ENCODE results near the gene CACNA2D3. TPM values are rescaled to one million over a fixed set of nuclear protein-coding genes. Genes with fewer than 3 reads are reported as not detected.

CACNA2D3 gene
- total RNA-seq, 1 donor from 2014 or later, result 0.70 TPM

DNA sequence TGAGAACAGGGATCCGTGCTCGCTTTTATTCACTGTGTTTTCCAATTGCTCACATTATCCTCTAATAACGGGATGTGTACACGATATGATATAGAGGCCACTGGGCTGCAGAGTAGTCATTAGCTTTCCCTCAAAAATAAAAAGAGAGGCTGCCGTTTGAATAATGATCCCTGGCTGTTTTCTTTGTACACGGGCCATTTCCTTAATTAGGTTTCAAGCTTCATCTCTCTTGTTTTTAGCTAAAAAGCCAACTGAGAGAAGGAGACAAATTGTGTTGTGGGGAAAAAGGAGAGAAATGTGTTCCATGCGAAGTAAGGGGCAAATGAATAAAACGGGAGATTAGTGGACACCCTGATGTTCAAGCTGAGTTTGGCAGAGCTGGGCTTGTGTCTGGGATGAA, 174.2 kb downstream of the CACNA2D3 start:
- no peak for DNase-seq (ENCODE audit: low read depth)
- H3K36me3 ChIP-seq (ENCODE audit: insufficient read depth, low read length), result no peaks in the 10 kb centered on the region
- H3K4me1 Mint-ChIP-seq (ENCODE audit: low read depth, unreplicated experiment), result no peaks in the 10 kb centered on the region
- H3K27me3 ChIP-seq (ENCODE audit: insufficient read depth, low read length), result peaks cover 2% of the 10 kb centered on the region
- H4K20me1 ChIP-seq (ENCODE audit: insufficient read depth, low read length), result no peaks in the 10 kb centered on the region
- H3K9ac ChIP-seq (ENCODE audit: low read length), result no peak overlapping the region
- H3K4me3 Mint-ChIP-seq (ENCODE audit: unreplicated experiment), result no peak overlapping the region
- no peaks in the 10 kb centered on the region for H3K9me3 ChIP-seq (ENCODE audit: insufficient read depth, low read depth, low read length)
- H3K27ac ChIP-seq (ENCODE audit: low read depth, low read length), result no peak overlapping the region
- H3K4me1 ChIP-seq (ENCODE audit: insufficient read depth, low read length), result no peaks in the 10 kb centered on the region
- H2AFZ ChIP-seq (ENCODE audit: low read depth, low read length), result no peak overlapping the region
- no peak overlapping the region for H3K4me3 ChIP-seq (ENCODE audit: insufficient read depth, low read depth, low read length)
- no peak for TF ChIP-seq EZH2 (IDR thresholded peaks at IDR 0.05; ENCODE audit: insufficient read depth, low read length)
- TF ChIP-seq, protein P1, sequence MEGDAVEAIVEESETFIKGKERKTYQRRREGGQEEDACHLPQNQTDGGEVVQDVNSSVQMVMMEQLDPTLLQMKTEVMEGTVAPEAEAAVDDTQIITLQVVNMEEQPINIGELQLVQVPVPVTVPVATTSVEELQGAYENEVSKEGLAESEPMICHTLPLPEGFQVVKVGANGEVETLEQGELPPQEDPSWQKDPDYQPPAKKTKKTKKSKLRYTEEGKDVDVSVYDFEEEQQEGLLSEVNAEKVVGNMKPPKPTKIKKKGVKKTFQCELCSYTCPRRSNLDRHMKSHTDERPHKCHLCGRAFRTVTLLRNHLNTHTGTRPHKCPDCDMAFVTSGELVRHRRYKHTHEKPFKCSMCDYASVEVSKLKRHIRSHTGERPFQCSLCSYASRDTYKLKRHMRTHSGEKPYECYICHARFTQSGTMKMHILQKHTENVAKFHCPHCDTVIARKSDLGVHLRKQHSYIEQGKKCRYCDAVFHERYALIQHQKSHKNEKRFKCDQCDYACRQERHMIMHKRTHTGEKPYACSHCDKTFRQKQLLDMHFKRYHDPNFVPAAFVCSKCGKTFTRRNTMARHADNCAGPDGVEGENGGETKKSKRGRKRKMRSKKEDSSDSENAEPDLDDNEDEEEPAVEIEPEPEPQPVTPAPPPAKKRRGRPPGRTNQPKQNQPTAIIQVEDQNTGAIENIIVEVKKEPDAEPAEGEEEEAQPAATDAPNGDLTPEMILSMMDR (IDR thresholded peaks at IDR 0.05; ENCODE audit: insufficient read depth, low read depth, low read length), result no peak
- H3K27ac Mint-ChIP-seq (ENCODE audit: unreplicated experiment), result no peak overlapping the region
- H3K36me3 Mint-ChIP-seq (ENCODE audit: low read depth, unreplicated experiment), result no peaks in the 10 kb centered on the region
- no peak overlapping the region for H3K4me2 ChIP-seq (ENCODE audit: low read length)
- H3K9me3 Mint-ChIP-seq (ENCODE audit: unreplicated experiment), result no peaks in the 10 kb centered on the region
- peaks cover 10% of the 10 kb centered on the region for H3K27me3 Mint-ChIP-seq (ENCODE audit: low read depth, unreplicated experiment)
- H3K79me2 ChIP-seq (ENCODE audit: insufficient read depth, low read length), result no peaks in the 10 kb centered on the region
- FAIRE-seq, result no peak

DNA sequence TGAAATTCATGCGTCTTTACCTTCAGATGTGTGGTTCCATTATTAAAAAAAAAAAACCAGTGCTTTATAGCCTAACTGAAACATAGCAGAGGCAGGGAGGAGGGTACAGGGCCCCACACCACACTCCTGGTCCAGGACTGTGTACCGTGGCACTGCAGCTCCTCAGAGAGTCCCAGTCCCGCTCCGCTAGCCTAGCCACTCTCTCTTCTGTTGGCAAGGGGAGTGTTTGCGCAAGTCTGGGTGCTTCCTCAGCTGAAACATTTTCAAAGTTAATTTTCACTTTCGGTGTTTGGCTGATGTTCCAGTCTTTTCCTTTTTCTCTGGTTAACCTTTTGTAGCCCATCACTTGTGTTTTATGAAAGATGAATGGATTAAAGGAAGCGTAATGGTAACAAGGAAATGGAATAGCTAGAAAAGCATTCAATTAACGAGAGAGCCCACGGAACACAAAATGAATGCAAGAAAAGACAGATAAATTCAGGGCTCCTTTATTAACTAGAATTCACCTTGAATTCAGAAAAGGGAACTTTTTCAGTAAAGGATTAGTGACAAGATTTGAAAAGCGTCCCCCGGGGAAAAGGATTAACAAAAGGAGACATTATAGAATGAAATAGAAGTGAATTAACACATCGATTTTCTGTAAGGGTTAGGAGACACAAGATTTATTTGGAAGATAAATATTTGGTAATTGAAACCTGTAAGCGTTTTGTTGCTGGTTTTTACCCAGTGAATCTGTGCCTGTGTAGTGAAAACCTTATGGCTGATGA, 177.0 kb downstream of the CACNA2D3 start:
- H3K79me2 ChIP-seq (ENCODE audit: insufficient read depth, low read length), result no peaks in the 10 kb centered on the region
- Mint-ChIP-seq H3K36me3 (ENCODE audit: low read depth, unreplicated experiment) (no peaks in the 10 kb centered on the region), H3K9me3 (ENCODE audit: unreplicated experiment) (no peaks in the 10 kb centered on the region), H3K27me3 (ENCODE audit: low read depth, unreplicated experiment) (peaks cover 12% of the 10 kb centered on the region), H3K4me1 (ENCODE audit: low read depth, unreplicated experiment) (no peaks in the 10 kb centered on the region), H3K27ac (ENCODE audit: unreplicated experiment) (no peak overlapping the region), H3K4me3 (ENCODE audit: unreplicated experiment) (no peak overlapping the region)
- TF ChIP-seq EZH2 (IDR thresholded peaks at IDR 0.05; ENCODE audit: insufficient read depth, low read length), result no peak
- TF ChIP-seq, protein P1 (IDR thresholded peaks at IDR 0.05; ENCODE audit: insufficient read depth, low read depth, low read length), result no peak
- H4K20me1 ChIP-seq (ENCODE audit: insufficient read depth, low read length), result no peaks in the 10 kb centered on the region
- H3K9me3 ChIP-seq (ENCODE audit: insufficient read depth, low read depth, low read length), result no peaks in the 10 kb centered on the region
- peaks cover 2% of the 10 kb centered on the region for H3K27me3 ChIP-seq (ENCODE audit: insufficient read depth, low read length)
- no peak overlapping the region for H2AFZ ChIP-seq (ENCODE audit: low read depth, low read length)
- FAIRE-seq, result no peak
- no peak for DNase-seq (ENCODE audit: low read depth)
- no peaks in the 10 kb centered on the region for H3K36me3 ChIP-seq (ENCODE audit: insufficient read depth, low read length)
- no peak overlapping the region for H3K9ac ChIP-seq (ENCODE audit: low read length)
- no peak overlapping the region for H3K27ac ChIP-seq (ENCODE audit: low read depth, low read length)
- no peak overlapping the region for H3K4me2 ChIP-seq (ENCODE audit: low read length)
- H3K4me1 ChIP-seq (ENCODE audit: insufficient read depth, low read length), result no peaks in the 10 kb centered on the region
- no peak overlapping the region for H3K4me3 ChIP-seq (ENCODE audit: insufficient read depth, low read depth, low read length)
